NCI-H1694 treated with DMSO at 0.1 percent for 48 hours (cell line): ENCODE data around the gene RAC2.
"Not testable (repeated sequence)": the region's sequence is repeated elsewhere in the genome, so short reads cannot be mapped to it uniquely, and the experiment has no call there.

Experiments used
- DNase-seq: peaks from one replicate; lab custom pipeline; 2025; lab: John Stamatoyannopoulos, UW

RAC2 gene

GRCh38 chr22:37254867-37255233 is 10.8 kb upstream of the RAC2 start:
- no peak for DNase-seq

DNA sequence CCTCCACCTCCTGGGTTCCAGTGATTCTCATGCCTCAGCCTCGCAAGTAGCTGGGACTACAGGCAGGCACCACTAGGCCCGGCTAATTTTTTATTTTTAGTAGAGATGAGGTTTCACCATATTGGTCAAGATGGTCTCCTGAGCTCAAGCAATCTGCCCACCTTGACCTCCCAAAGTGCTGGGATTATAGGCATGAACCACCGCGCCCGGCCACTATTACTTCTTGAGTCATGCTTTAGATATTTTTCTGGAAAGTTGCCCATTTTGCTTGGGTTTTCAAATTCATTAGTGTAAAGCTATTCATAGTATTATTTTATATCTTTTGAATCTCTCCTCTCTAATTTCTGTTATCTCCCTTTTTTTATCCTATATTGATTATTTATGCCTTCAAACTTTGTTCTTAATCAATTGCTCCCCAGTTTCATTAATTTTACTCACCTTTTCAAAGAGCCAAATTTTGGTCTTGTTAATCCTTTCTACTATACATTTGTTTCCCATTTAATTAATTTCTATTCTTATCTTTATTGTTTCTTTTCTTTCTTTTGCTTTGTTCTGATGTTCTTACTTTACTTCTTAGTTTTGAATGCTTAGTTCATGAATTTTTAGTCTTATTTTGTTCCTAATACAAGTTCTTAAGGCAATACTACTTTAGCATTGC is 10.3 kb upstream of the RAC2 start:
- no peak for DNase-seq

- DNase-seq, result no peak
These were observed 9.1 kb upstream of the RAC2 start for GRCh38 chr22:37253126-37253660.

- not testable (repeated sequence) for DNase-seq
These were observed 7.8 kb upstream of the RAC2 start for GRCh38 chr22:37251836-37252235.

GRCh38 chr22:37249986-37250385 is 5.9 kb upstream of the RAC2 start:
- no peak for DNase-seq

- no peak for DNase-seq
These were observed 4.2 kb upstream of the RAC2 start for GRCh38 chr22:37248251-37248650.

DNA sequence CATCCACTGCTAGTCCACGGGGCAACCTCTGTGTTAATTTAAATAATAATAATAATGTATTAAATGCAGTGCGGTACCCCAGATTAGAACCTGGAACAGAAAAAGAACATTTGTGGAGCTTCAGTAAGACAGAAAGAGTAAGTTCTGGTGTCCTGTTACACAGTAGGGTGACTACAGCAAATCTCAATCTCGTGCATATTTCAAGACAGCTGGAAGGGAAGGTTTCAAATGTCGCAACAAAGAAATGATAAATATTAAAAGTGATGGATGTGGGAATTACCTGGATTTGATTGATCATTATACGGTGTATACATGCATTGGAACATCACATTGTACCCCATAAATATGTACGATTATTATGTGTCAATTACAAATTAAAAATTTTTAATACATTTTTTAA is 1.7 kb upstream of the RAC2 start:
- DNase-seq, result no peak

GRCh38 chr22:37244922-37245722 is 1.1 kb upstream of the RAC2 start:
- DNase-seq, result no peak

GRCh38 chr22:37243402-37244113 is 511 bp downstream of the RAC2 start:
- DNase-seq, result no peak

GRCh38 chr22:37242395-37242918 is 1.6 kb downstream of the RAC2 start:
- no peak for DNase-seq

DNA sequence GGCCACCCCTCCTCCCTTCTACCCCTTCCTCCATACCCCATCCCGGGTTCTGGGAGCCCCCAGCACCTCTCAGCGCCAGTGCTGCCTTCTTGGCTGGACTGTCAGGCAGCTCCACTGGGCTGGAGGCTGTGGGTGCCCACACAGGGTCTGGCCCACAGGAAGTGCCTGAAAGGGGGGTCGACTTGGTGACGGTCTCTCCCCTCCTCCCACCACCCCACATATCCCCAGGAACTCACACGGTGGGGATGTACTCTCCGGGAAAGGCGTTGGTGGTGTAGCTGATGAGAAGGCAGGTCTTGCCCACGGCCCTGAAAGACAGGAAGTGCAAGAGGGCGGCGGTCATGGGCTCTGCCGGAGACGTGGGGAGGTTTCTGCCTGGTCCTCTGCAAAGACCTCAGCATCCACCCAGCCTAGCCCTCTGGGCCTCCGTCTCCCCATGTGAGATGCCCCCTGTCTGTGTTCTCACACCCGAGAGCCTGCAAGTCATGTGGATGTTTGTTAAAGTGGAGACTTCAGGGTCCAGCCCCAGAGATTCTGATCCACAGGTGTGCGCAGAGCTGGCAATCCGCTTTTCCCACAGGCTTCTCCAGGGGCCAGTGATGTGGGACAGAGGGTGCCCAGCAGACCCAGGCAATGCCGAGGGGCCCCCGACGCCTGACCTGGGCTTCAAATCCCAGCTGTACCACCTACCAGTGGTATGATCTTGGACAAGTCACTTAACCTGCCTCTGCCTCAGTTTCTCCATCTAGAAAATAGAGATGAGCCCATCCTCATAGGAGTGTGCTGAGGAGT is 2.5 kb downstream of the RAC2 start:
- DNase-seq, result no peak

DNA sequence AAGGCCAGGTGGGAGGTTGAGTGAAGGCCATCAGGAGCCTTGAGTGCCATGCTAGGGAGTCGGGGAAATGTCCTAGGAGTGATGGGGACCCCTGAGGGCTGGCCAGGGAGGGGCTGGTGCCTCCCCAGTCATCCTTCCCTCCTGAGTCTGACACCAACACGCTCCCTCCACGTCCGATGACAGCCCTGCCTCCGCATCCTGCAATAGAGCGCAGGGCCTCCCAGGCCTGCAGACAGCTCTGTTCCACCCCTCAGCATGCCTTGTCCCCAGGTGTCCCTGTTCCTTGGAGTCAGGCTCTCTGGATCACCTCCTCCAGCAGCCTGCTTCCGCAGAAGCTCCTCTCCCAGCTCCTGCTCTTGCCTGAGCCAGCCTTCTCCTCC is 3.1 kb downstream of the RAC2 start:
- no peak for DNase-seq

DNA sequence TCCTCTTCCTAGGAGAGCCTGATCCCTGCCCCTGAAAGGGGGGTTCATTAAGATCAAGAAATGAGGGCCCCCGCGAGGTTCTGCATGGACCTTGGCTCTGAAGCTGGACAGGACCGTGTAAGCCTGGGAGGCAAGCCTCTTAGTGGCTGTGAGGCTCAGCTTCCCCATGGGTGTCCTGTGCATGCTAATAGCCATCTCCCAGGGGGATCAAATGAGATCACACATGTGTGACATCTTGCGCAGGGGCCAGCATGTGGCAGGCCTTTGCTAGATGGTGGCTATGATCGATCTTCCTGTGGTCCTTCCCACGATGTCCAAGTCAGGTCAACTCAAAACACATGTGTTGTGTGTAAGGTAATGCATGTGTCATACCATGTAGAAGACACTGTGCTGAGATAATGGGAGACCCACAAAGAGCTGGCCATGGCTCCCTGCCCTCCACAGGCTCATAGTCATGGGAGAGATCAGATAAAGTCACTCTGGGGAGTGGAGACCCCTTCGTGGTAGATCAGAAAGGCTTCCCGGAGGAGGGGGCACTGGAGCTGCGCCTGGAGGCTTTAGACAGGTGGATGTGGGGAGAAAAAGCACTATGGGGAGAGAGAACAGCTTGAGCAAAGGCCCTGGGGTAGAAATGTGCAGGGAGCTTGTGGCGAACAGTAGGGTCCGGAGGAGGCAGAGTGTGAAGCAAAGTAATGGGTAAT is 3.7 kb downstream of the RAC2 start:
- no peak for DNase-seq

DNA sequence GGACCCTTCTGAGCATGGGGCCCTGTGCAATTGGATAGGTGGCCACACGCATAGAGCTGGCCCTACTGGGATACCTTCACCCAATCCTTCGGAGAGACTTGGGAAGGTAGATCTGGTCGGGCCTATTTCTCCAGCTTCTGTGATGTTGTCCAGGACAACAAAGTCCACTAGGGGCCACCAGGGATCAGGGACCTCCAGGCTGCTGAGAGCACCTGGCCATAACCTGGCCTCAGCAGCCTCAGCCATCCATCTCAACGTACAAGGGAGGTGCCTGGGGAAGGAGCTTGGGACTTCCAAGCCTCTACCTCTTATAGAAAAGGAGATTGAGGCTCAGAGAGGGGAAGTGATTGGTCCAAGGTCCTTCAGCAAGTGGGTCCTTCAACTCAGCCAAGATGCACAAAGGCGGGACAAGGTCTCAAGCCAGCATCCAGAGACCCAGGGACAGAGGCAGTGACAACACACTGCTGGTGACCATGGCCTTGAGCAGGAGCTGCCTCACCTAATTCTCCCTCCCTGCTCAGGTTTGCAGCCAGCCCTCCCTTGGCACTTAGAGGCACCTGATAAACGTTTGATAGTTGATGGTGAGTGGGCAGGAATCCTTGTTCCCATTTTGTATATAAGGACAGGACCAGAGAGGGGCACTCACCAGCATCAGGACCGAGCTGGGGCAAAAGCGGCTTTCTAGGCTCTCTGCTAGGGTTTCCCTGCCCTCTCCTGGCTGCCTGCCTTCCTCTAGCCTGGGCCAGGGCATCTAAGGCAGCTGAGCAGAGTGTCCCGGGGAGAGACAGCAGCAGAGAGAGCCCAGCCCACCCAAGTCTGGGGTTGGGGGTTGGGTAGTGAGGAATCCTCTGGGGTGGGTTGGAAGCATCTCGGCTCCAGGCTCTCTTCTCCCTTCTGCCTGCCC is 4.5 kb downstream of the RAC2 start:
- DNase-seq, result no peak

DNA sequence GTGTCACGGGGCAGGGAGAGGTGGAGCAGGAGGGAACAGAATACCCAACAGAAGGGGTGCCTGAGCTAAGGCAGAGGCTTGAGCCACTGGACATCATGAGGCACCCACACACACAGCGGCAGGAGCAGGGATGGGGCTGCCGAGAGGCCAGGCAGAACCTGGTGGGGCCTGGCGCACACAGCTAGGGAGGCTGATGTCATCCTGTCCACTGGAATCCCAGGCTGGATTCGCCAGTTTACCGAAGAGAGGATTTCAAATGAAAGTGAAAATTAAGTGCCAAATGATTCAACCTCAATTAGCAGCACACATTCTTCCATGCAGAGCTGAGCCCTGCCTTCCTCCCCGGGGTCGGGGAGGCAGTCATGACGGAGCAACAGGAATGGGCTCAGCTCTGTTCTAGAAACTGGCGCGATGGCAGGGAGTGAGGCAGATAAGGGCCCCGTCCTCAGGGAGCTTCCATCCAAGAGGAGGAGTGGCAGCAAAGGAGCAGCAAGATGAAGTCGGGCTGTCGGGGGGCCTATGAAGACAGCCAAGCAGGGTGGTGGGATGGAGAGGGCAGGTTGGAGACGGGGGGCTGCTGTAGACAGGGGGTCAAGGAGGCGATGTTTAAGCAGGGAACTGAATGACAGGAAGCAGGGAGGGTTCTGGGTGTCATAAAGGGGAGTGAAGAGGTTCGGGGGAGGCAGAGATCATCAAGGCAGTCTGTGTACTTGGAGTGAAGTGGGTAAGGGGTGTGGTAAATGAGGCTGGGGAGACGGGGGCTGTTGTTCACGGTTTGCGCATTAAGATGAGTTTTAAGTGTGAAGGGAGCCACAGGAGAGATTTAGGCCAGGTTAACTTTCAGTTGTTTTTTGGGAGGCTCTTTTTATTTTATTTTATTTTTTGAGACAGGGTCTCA is 6.4 kb downstream of the RAC2 start:
- no peak for DNase-seq

DNA sequence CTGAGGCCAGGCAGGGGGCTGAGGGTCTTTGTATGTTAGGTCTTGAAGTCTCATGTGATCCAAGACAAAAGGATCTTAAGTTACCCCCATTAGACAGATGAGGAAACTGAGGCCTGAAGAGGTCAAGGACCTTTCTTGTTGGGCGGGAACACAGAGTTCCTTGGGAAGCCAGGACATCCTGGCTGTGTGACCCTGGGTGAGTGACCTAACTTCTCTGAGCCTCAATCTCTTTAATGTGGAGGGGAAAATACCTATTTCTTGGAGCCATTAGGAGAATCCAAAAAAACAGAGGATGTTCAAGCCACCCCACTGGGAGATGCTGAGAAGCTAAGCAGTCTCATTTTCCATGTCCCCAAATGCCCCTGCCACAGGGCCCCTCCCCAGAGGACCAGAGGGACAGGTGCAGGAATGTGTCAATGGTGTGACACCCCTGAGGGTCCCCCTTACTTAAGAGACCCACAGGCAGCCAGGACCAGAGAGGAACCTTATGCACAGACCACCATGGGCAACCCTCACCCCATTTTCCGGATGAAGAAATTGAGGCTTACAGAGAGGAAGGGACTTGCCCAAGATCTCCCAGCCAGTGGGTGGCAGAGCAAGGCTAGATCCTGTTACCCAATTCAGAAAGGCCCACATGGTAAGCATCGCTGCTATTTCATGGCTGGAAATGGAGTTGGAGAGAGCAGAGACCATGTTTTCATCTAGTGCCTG is 8.0 kb downstream of the RAC2 start:
- DNase-seq, result no peak

DNA sequence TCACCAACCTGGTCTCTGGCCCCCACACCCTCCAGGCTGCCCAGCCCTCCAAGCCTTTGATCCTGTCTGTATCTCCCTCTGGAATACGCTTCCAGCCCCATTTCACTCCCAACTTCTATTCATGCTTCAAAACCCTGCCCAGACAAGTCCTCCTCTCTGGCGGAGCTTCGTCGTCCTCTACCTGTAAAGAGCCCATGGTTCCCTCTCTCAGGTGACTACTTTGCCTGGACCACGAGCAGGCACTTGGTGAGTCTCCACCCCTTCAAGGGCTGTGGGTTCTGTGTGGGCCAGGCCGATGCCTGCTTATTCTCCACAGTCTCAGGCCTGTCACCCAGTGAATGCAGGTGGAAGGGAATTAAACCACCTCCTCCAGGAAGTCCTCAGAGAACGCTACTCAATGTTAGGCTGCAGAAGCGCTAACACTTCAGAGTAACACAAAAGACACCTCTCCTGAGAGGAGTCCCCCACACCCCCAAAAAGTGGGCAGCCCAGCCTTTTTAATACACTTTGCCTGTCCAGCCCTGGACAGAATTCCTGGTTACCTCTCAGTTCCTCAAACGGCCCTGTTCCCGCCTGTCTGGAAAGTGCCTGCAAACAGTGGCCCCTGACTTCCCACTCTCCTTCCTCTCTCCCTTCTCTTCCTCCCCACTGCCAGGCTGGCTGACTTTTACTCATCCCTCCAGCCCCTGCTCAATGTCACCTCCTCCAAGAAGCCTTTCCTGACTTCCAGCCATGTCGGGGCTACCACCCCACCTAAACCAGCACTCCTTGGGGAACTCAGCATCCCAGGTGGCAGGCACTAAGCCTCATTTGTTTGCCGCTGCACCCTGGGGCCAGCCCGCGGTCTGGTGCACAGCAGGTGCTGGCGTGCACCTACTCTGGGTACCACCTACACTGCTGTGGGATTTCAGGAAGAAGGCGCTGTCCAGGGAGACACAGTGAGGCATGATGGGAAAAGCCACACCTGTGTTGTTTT is 9.0 kb downstream of the RAC2 start:
- DNase-seq, result no peak
